Sigmoid colon (tissue), 3 donors: Measurements from ENCODE around the gene SLC25A13.

Experiments used
- CTCF ChIP-seq, 4 experiments: fragments of 450-650 bp in 3 of 4; fragments of 200-600 bp in 1 of 4; IDR thresholded peaks; one replicate each; pipeline ENCODE4 v1.5.1; 2016 to 2019; ENCODE audit warnings: antibody characterized with exemption in 4 of 4, mild to moderate bottlenecking in 3 of 4, moderate library complexity in 2 of 4
- POLR2A ChIP-seq, 2 donors: fragments of 450-650 bp; IDR thresholded peaks; one replicate each; pipeline ENCODE4 v1.6.1; 2016; ENCODE audit warnings: antibody characterized with exemption in 2 of 2, mild to moderate bottlenecking in 2 of 2, moderate library complexity in 2 of 2

- TF ChIP-seq CTCF (IDR thresholded peaks at IDR 0.05) (no peak), POLR2A (IDR thresholded peaks at IDR 0.05) (no peak)
Measured at GRCh38 chr7:96266580-96266979, 55.3 kb downstream of the SLC25A13 start.
